Adipocyte (in vitro differentiated cells): Measurements from ENCODE around the gene ARMH1.

Experiments
- DNase-seq: peaks from one replicate; pipeline ENCODE4 v3.0.0-alpha.2; 2015; ENCODE audit warnings: low read depth
- H3K27me3 ChIP-seq: replicated peaks from 2 replicates; pipeline ENCODE4 v1.7.0; 2013; ENCODE audit warnings: mild to moderate bottlenecking, low read length, moderate library complexity; ENCODE audit not compliant: control insufficient read depth, insufficient read depth
- H3K36me3 ChIP-seq: 2 replicates; pipeline ENCODE4 v1.7.0; 2013; ENCODE audit warnings: low read length, mild to moderate bottlenecking, moderate library complexity; ENCODE audit not compliant: control insufficient read depth, insufficient read depth, severe bottlenecking
- H3K4me1 ChIP-seq: 2 replicates; pipeline ENCODE4 v1.7.0; 2013; ENCODE audit warnings: mild to moderate bottlenecking, low read length, moderate library complexity; ENCODE audit not compliant: control insufficient read depth, insufficient read depth
- H3K4me3 ChIP-seq: 2 replicates; pipeline ENCODE4 v1.7.0; 2013; ENCODE audit warnings: mild to moderate bottlenecking, low read length, moderate library complexity
- H3K9ac ChIP-seq: 2 replicates; pipeline ENCODE4 v1.7.0; 2013; ENCODE audit warnings: mild to moderate bottlenecking, low read length, moderate library complexity
- H3K9me3 ChIP-seq: 2 replicates; pipeline ENCODE4 v1.7.0; 2013; ENCODE audit warnings: mild to moderate bottlenecking, low read length, moderate library complexity; ENCODE audit not compliant: control insufficient read depth

The ARMH1 gene

DNA sequence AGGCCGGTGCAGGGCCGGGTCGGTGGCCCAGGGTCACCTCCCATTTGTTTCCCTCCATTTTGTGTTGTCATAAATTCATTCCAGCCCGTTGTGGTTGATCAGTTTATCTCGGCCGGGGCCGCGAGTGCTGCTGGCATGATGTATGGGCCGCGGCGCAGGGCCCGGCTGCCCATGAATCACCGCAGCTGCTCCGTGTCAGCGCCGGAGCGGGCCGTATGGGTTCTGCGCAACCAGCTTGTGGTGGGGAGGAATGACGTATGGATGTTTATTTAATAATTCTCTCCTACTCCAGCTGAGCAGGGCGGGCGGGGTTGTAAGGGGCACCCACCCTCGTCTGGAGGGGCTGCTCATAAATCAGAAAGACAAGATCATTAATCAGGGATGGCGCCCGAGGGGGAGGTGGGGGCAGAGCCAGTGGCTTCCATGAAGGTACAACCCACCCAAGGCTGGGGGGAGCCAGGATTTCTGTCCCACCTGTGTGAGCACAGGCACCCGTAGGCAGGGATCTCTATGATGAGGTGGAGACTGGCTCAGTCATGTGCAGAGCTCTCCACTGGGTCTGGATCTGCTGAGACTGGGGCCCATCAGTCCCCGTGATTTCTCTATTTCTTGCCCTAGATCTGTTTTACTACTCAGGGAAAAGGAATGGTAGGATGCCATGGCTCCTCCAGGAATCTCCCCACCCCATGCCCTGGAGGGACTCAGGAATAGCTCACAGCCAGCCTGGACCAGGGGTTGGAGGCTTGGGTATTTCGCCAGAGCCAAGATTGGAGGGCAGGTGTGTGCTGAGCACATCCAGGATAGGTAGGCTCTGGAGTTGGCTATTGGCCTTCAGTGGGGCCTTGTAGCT, 28.0 kb upstream of the ARMH1 start:
- no peak overlapping the region for H3K4me3 ChIP-seq
- no peaks in the 10 kb centered on the region for H3K9me3 ChIP-seq
- no peaks in the 10 kb centered on the region for H3K27me3 ChIP-seq
- H3K4me1 ChIP-seq: peaks cover 21% of the 10 kb centered on the region
- H3K9ac ChIP-seq: peak overlapping the region; percentile 48
- peaks cover 37% of the 10 kb centered on the region for H3K36me3 ChIP-seq
- DNase-seq: no peak

DNA sequence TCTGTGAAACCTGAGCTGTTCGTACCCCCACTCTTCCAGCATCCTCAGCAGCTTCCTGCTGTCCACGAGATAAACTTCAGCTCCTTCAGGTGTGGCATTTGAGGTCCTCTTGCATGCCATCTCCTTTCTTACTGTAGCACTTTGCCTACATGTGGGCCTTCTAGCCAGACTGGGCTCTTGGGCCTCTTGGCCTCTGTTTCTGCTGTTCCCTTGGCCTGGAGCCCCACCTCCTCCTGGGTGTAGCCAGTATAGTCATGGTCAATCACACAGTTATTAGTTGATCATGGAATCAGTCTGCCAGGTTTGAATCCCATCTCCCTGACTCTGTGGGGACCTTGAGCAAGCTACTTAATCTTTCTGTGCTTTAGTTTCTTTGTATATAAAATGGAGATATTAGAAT, 26.6 kb upstream of the ARMH1 start:
- H3K36me3 ChIP-seq: peaks cover 35% of the 10 kb centered on the region
- no peak for DNase-seq
- H3K9me3 ChIP-seq: no peaks in the 10 kb centered on the region
- H3K4me3 ChIP-seq: no peak overlapping the region
- H3K27me3 ChIP-seq: no peaks in the 10 kb centered on the region
- no peak overlapping the region for H3K9ac ChIP-seq
- H3K4me1 ChIP-seq: peaks cover 21% of the 10 kb centered on the region

GRCh38 chr1:44648529-44649250, 25.8 kb upstream of the ARMH1 start:
- DNase-seq: no peak
- Histone ChIP-seq H3K4me3 (no peak overlapping the region), H3K4me1 (peaks cover 21% of the 10 kb centered on the region), H3K9ac (no peak overlapping the region), H3K36me3 (peaks cover 35% of the 10 kb centered on the region), H3K27me3 (no peaks in the 10 kb centered on the region), H3K9me3 (no peaks in the 10 kb centered on the region)

- H3K9me3 ChIP-seq: no peaks in the 10 kb centered on the region
- no peak overlapping the region for H3K9ac ChIP-seq
- peaks cover 39% of the 10 kb centered on the region for H3K36me3 ChIP-seq
- H3K27me3 ChIP-seq: no peaks in the 10 kb centered on the region
- H3K4me1 ChIP-seq: peaks cover 26% of the 10 kb centered on the region
- H3K4me3 ChIP-seq: no peak overlapping the region
- no peak for DNase-seq
Measured at GRCh38 chr1:44649788-44650158, 24.7 kb upstream of the ARMH1 start.

DNA sequence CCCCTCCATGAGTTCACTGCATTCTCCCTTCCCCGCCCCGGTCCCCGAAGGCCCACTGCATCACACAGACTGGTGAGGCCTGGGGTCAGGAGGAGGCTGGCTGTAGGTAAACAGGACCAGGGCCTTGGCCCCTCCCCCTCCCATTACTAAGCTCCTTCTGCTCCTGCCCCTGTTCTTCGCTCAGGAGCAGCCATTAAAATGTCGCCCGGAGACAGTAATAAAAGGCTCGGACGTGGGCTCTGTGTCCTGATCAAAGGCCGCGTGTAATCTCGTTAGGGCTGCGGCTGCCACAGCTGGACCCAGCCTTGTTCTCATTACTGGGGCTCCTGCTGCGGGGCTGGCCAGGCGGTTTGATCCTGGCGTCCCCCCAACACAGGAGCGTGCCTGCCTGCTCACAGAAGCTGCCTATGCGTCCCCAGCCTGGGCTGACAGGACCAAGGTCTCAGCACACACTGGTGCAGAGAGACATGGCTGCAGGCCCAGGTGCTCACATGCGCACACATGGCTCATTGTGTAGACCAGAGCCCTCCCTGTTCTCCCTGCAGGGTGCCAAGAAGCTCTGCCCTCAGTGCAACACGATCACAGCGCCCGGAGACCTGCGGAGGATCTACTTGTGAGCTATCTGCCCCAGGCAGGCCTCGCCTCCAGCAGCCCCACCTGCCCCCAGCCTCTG, 24.2 kb upstream of the ARMH1 start:
- DNase-seq: no peak
- Histone ChIP-seq H3K4me3 (no peak overlapping the region), H3K27me3 (no peaks in the 10 kb centered on the region), H3K9ac (no peak overlapping the region), H3K9me3 (no peaks in the 10 kb centered on the region), H3K4me1 (peaks cover 21% of the 10 kb centered on the region), H3K36me3 (peaks cover 45% of the 10 kb centered on the region)

GRCh38 chr1:44651069-44651468, 23.4 kb upstream of the ARMH1 start:
- DNase-seq: no peak
- H3K27me3 ChIP-seq: no peaks in the 10 kb centered on the region
- peaks cover 14% of the 10 kb centered on the region for H3K4me1 ChIP-seq
- H3K9me3 ChIP-seq: no peaks in the 10 kb centered on the region
- H3K36me3 ChIP-seq: peaks cover 45% of the 10 kb centered on the region
- H3K4me3 ChIP-seq: no peak overlapping the region
- no peak overlapping the region for H3K9ac ChIP-seq

DNA sequence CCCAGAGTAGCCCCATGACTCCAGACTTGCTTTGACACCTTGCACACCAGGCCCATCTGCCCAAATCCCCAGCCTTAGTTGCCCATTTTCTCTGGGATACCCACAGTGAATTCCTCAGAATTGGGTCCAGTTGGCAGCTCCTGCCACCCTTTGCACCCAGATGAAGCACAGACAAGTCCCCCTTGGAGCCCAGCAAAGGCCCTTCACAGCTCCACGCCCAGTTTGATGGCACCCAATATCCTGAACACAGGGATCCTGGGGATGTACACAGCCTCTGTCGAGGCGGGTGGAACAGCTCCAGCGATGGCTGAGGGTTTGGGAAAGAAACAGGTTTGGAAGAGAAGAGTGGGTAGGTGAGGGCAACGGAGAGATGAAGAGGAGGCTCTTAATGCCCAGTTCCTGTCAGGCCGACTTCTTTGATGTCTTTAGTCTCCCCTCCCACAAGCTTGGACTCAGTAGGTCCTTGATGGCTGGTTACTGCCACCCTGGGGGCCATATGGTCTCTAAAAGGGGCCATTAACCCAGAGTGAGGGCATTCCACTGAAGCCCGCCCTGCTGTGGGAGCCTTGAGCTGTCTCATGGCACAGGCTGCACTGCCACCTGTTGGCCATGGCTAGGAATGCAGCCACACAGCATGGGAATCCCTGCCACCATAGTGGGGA, 21.9 kb upstream of the ARMH1 start:
- H3K27me3 ChIP-seq: no peaks in the 10 kb centered on the region
- H3K4me1 ChIP-seq: peaks cover 12% of the 10 kb centered on the region
- H3K36me3 ChIP-seq: peaks cover 45% of the 10 kb centered on the region
- DNase-seq: peak; percentile 89
- H3K9me3 ChIP-seq: no peaks in the 10 kb centered on the region
- no peak overlapping the region for H3K4me3 ChIP-seq
- H3K9ac ChIP-seq: no peak overlapping the region

DNA sequence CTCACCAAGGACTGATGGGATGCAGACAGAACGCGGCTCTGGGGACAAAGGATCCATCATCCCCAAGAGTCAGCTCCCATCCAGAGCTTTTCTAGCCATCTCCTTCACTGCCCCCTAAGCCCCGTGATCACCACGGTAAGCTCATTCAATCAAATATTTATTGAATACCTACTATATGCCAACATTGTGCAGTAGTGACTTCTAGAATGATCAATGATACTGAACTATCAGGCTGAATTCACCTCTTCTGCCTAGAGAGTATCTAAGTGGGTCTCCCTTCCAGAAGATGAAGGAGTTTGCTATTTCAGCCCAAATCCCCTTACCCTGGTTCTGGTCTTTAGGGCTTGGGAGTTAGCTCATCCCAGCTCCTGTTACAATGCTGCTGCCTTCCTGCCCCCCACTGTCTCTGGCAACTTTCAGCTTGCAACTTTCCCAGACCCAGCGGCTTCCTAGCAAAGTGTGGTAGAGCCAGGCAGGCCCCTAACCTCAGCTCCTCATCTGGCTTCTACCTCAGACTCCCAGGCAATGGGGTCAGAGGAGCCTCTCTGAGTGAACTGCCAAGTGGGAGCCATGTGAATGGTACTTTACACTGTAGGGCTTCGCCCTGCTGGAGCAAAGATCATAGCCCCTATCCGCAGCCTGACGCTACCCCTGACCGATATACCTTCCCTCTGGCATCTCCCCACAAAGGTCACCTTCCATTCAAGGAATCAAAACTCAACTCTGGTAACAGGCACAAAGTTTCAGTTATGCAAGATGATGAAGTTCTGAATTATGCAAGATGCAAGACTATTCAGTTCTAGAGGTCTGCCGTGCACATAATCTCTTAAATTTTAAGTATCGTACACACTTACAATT, 21.2 kb upstream of the ARMH1 start:
- Histone ChIP-seq H3K4me3 (no peak overlapping the region), H3K4me1 (peaks cover 8% of the 10 kb centered on the region), H3K36me3 (peaks cover 50% of the 10 kb centered on the region), H3K9ac (no peak overlapping the region), H3K27me3 (no peaks in the 10 kb centered on the region), H3K9me3 (no peaks in the 10 kb centered on the region)
- no peak for DNase-seq

GRCh38 chr1:44654621-44655187, 19.8 kb upstream of the ARMH1 start:
- H3K9ac ChIP-seq: no peak overlapping the region
- no peaks in the 10 kb centered on the region for H3K9me3 ChIP-seq
- no peak for DNase-seq
- peaks cover 53% of the 10 kb centered on the region for H3K36me3 ChIP-seq
- H3K27me3 ChIP-seq: no peaks in the 10 kb centered on the region
- H3K4me1 ChIP-seq: peaks cover 8% of the 10 kb centered on the region
- no peak overlapping the region for H3K4me3 ChIP-seq

GRCh38 chr1:44655609-44656008, 18.9 kb upstream of the ARMH1 start:
- Histone ChIP-seq H3K36me3 (peaks cover 44% of the 10 kb centered on the region), H3K9me3 (no peaks in the 10 kb centered on the region), H3K9ac (no peak overlapping the region), H3K4me3 (no peak overlapping the region), H3K4me1 (peaks cover 8% of the 10 kb centered on the region), H3K27me3 (no peaks in the 10 kb centered on the region)
- peak; percentile 58 for DNase-seq
